ENCODE measurements around the gene NOTCH1.

DNA sequence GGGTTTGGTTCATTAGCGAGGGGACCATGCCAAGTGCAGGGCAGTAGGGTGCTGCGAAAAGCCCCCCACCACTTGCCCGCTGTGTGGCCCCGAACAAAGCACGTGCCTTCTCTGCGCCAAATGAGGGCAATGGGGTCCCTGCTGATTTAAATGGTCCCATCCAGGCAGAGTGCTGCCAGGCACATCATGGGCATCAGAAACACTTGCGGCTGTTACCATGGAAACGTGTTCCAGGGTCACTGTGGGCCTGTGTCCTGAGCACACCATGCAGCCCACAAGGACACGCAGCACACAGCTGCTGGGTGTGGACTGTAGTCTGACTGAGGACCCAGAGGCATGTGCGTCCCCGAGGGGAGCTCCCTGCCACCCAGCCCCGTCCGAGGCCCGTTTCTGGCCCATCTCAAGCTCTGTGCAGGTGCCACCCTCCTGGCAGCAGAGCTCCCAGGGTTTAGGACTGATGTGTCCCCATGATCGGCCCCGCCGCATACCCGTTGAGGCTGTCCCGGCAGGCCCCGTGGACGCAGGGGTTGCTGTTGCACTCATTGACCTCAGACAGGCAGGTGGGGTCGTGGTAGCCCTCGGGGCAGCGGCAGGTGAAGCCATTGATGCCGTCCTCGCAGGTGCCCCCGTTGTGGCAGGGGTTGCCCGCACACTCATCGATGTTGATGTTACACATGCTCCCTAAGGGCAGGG lies 31.7 kb downstream of the NOTCH1 start:
- no peak for TF ChIP-seq POLR2A (IDR thresholded peaks at IDR 0.05)
- TF ChIP-seq, protein P1, sequence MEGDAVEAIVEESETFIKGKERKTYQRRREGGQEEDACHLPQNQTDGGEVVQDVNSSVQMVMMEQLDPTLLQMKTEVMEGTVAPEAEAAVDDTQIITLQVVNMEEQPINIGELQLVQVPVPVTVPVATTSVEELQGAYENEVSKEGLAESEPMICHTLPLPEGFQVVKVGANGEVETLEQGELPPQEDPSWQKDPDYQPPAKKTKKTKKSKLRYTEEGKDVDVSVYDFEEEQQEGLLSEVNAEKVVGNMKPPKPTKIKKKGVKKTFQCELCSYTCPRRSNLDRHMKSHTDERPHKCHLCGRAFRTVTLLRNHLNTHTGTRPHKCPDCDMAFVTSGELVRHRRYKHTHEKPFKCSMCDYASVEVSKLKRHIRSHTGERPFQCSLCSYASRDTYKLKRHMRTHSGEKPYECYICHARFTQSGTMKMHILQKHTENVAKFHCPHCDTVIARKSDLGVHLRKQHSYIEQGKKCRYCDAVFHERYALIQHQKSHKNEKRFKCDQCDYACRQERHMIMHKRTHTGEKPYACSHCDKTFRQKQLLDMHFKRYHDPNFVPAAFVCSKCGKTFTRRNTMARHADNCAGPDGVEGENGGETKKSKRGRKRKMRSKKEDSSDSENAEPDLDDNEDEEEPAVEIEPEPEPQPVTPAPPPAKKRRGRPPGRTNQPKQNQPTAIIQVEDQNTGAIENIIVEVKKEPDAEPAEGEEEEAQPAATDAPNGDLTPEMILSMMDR (IDR thresholded peaks at IDR 0.05): no peak

Data from Peyer's patch (tissue), 4 donors.